Measurements from ENCODE around the gene IFT27.

The IFT27 gene

DNA sequence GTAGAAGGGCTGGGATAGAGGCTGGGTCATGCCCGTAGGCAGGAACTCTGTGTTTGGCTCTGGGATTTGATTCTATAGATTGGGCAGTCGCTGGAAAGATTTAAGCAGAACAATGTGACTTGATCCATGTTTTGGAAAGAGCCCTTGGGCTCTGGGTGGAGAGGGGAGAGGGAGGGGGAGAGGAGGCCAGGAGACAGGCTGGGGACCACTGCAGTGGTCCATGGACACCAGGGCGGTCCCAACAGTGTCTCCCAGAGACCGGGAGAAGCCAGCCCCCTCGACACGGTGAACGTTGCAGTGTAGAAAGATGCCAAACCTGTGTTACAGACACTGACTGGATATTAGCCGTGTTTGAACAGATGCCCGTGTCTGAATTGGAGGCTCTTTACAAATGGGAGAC is 21.5 kb upstream of the IFT27 start:
- no peak overlapping the region for H3K4me3 ChIP-seq (ENCODE audit: low read length)
- no peak for TF ChIP-seq CTCF (conservative IDR thresholded peaks at IDR 0.05; ENCODE audit: low read depth, low read length)
- DNase-seq (ENCODE audit: low read depth), result no peak

- DNase-seq (ENCODE audit: low read depth), result no peak
- TF ChIP-seq CTCF (conservative IDR thresholded peaks at IDR 0.05; ENCODE audit: low read depth, low read length), result no peak
- no peak overlapping the region for H3K4me3 ChIP-seq (ENCODE audit: low read length)
Observed at GRCh38 chr22:36796552-36797175, 20.7 kb upstream of the IFT27 start.

- TF ChIP-seq CTCF (conservative IDR thresholded peaks at IDR 0.05; ENCODE audit: low read depth, low read length), result no peak
Observed at GRCh38 chr22:36795633-36796032, 19.7 kb upstream of the IFT27 start.

DNA sequence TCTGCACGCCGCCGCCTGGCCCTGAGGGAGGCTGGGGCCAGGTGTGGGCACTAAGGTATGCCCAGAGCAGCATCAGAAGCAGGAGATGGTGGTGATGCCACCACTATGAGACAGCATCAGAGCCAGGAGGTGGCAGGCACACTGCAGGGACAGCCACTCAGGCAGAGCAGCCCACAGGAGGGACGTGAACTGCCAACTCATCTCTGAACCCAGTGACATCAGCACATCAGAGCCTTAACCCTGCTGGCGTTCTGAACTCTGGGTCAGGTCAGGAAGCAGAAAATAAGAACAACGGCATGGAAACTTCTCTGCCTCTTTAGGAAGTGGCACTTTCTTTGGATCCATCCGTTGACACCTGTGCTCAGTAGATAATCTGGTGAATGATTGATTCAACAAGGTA is 14.7 kb upstream of the IFT27 start:
- H3K4me3 ChIP-seq (ENCODE audit: low read length), result no peak overlapping the region
- no peak for TF ChIP-seq CTCF (conservative IDR thresholded peaks at IDR 0.05; ENCODE audit: low read depth, low read length)
- no peak for DNase-seq (ENCODE audit: low read depth)

More at GRCh38 chr22:36795633-36796032, 19.7 kb upstream of the IFT27 start:
- no peak for DNase-seq (ENCODE audit: low read depth)
- H3K4me3 ChIP-seq (ENCODE audit: low read length), result no peak overlapping the region

DNA sequence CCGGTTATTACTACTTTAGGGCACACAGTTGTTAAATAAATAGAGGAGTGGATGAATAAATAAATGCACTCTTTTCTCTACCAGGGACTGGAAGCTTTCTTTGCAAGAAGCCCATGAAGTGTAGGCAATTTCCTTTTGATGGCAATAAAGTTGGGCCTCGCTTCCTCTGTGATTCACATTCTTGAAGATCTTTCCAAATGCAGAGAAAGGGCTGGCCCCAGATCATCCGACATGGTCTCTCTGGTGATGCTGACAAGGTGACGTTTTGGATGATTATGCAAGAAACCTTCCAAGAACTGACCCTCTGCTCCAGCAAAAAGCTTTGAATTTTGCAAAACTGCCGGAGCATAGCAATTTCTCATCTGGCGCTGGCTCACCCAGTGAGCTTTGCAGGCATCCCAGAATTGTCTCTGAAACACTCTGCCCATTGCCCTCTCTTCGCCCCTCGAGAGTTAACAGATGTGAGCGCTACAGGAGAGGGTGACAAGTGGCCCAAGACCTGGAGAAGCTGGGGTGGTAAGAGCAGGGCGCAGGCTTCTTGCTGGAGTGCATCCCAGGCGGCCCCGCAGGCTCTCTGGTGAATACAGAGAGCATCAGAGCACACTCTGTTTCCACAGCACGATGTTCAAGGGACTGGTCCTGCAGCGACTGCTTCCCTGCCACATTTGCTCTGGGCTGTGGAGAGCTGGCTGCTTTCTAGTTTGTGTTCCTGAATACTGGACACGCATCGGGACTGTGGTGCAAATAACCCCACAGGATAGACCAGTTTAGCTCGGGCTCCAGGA is 11.5 kb upstream of the IFT27 start:
- DNase-seq (ENCODE audit: low read depth), result no peak
- TF ChIP-seq CTCF (conservative IDR thresholded peaks at IDR 0.05; ENCODE audit: low read depth, low read length), result no peak
- no peak overlapping the region for H3K4me3 ChIP-seq (ENCODE audit: low read length)

DNA sequence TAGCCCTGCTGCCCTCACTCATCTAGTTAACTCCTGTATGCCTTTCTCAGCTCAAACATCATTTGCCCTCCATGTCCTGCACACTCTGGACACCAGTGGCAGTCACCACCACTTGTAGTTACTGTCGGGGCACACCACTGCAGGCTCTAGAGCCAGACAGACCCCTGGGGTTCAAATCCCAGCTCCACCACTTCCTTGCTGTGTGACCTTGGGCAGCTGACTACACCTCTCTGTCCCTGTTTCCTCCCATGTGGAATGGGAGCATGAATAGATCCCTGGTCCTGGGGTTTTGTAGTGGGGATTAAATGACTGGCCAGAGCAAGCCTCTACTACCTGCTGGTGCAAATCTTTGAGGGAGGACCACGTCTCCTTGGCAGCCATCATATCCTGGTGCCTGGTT is 7.8 kb upstream of the IFT27 start:
- no peak for DNase-seq (ENCODE audit: low read depth)
- no peak for TF ChIP-seq CTCF (conservative IDR thresholded peaks at IDR 0.05; ENCODE audit: low read depth, low read length)
- H3K4me3 ChIP-seq (ENCODE audit: low read length), result no peak overlapping the region
